ENCODE measurements around the gene TPRA1. TPM values are rescaled to one million over a fixed set of nuclear protein-coding genes. Genes with fewer than 3 reads are reported as not detected.

TPRA1 gene
- total RNA-seq, 1 donor from 2014 or later = 24.6 TPM

DNA sequence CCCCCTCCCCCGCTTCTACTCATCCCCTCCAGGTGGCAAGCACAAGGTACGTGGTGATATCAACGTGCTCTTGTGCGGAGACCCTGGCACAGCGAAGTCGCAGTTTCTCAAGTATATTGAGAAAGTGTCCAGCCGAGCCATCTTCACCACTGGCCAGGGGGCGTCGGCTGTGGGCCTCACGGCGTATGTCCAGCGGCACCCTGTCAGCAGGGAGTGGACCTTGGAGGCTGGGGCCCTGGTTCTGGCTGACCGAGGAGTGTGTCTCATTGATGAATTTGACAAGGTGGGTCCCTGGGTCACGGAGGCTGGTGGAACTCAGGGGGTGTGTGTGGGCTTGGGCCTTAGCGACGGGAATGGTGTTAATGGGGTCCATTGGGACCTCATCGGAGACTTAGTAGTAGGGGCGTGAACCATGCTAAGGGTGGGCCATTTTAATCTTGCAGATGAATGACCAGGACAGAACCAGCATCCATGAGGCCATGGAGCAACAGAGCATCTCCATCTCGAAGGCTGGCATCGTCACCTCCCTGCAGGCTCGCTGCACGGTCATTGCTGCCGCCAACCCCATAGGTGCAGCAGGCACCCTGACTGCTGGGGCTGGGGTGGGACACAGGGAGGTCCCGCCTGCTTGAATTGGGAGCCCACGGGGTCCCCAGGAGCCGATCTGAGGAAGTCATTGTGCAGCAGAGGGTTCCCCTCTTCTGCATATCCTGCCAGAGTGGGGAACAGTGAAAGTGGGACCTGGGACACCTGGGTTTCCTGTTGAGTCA is 26.5 kb upstream of the TPRA1 start:
- no peak overlapping the region for H3K9ac ChIP-seq (ENCODE audit: low read length)
- no peaks in the 10 kb centered on the region for H3K9me3 Mint-ChIP-seq (ENCODE audit: unreplicated experiment)
- no peak for FAIRE-seq
- peaks cover 24% of the 10 kb centered on the region for H3K4me1 ChIP-seq (ENCODE audit: insufficient read depth, low read length)
- H3K36me3 ChIP-seq (ENCODE audit: insufficient read depth, low read length) = peaks cover 11% of the 10 kb centered on the region
- no peak overlapping the region for H3K4me3 ChIP-seq (ENCODE audit: insufficient read depth, low read depth, low read length)
- no peak overlapping the region for H2AFZ ChIP-seq (ENCODE audit: low read depth, low read length)
- no peak overlapping the region for H3K27ac Mint-ChIP-seq (ENCODE audit: unreplicated experiment)
- H3K9me3 ChIP-seq (ENCODE audit: insufficient read depth, low read depth, low read length) = no peaks in the 10 kb centered on the region
- no peaks in the 10 kb centered on the region for H4K20me1 ChIP-seq (ENCODE audit: insufficient read depth, low read length)
- peaks cover 13% of the 10 kb centered on the region for H3K36me3 Mint-ChIP-seq (ENCODE audit: low read depth, unreplicated experiment)
- no peak overlapping the region for H3K27ac ChIP-seq (ENCODE audit: low read depth, low read length)
- H3K27me3 Mint-ChIP-seq (ENCODE audit: low read depth, unreplicated experiment) = no peaks in the 10 kb centered on the region
- TF ChIP-seq, protein P1, sequence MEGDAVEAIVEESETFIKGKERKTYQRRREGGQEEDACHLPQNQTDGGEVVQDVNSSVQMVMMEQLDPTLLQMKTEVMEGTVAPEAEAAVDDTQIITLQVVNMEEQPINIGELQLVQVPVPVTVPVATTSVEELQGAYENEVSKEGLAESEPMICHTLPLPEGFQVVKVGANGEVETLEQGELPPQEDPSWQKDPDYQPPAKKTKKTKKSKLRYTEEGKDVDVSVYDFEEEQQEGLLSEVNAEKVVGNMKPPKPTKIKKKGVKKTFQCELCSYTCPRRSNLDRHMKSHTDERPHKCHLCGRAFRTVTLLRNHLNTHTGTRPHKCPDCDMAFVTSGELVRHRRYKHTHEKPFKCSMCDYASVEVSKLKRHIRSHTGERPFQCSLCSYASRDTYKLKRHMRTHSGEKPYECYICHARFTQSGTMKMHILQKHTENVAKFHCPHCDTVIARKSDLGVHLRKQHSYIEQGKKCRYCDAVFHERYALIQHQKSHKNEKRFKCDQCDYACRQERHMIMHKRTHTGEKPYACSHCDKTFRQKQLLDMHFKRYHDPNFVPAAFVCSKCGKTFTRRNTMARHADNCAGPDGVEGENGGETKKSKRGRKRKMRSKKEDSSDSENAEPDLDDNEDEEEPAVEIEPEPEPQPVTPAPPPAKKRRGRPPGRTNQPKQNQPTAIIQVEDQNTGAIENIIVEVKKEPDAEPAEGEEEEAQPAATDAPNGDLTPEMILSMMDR (IDR thresholded peaks at IDR 0.05; ENCODE audit: insufficient read depth, low read depth, low read length) = no peak
- TF ChIP-seq EZH2 (IDR thresholded peaks at IDR 0.05; ENCODE audit: insufficient read depth, low read length) = no peak
- H3K4me2 ChIP-seq (ENCODE audit: low read length) = no peak overlapping the region
- H3K4me3 Mint-ChIP-seq (ENCODE audit: unreplicated experiment) = no peak overlapping the region
- peaks cover 27% of the 10 kb centered on the region for H3K4me1 Mint-ChIP-seq (ENCODE audit: low read depth, unreplicated experiment)
- H3K79me2 ChIP-seq (ENCODE audit: insufficient read depth, low read length) = no peaks in the 10 kb centered on the region
- H3K27me3 ChIP-seq (ENCODE audit: insufficient read depth, low read length) = no peaks in the 10 kb centered on the region
- no peak for DNase-seq (ENCODE audit: low read depth)

DNA sequence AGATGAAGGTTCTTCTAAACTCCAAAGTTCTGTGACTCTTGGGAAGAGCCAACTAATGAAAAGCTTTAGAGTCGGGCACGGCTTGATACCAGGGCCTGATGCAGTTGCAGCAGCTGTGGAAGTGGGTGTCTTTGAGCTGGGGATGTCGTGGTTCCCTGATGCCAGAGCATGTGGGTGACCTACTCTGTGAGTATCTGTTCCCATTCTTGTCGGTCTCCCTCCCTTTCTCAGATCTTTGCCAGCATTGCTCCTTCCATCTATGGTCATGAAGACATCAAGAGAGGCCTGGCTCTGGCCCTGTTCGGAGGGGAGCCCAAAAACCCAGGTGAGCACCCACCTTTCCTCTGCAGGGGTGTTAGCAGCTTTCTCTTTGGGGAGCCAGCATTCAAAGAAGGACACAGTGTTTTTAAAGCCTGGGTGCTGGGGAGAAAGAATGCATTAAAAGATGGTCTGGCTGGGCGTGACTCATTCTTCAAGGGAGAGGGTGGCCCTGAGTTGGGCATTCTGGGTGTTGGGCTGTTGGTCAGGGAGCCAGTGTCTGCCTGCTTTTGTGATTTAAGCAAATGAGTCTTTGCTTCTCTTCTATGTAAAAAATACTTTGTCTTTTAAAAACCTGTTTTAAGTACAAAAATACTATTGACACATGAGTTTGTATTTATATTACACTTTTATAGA is 25.2 kb upstream of the TPRA1 start:
- H2AFZ ChIP-seq (ENCODE audit: low read depth, low read length) = no peak overlapping the region
- H3K9me3 Mint-ChIP-seq (ENCODE audit: unreplicated experiment) = no peaks in the 10 kb centered on the region
- H3K27me3 Mint-ChIP-seq (ENCODE audit: low read depth, unreplicated experiment) = no peaks in the 10 kb centered on the region
- no peaks in the 10 kb centered on the region for H3K27me3 ChIP-seq (ENCODE audit: insufficient read depth, low read length)
- peaks cover 3% of the 10 kb centered on the region for H3K36me3 ChIP-seq (ENCODE audit: insufficient read depth, low read length)
- no peak overlapping the region for H3K27ac Mint-ChIP-seq (ENCODE audit: unreplicated experiment)
- peaks cover 25% of the 10 kb centered on the region for H3K4me1 ChIP-seq (ENCODE audit: insufficient read depth, low read length)
- no peaks in the 10 kb centered on the region for H3K79me2 ChIP-seq (ENCODE audit: insufficient read depth, low read length)
- peaks cover 29% of the 10 kb centered on the region for H3K4me1 Mint-ChIP-seq (ENCODE audit: low read depth, unreplicated experiment)
- no peaks in the 10 kb centered on the region for H4K20me1 ChIP-seq (ENCODE audit: insufficient read depth, low read length)
- H3K27ac ChIP-seq (ENCODE audit: low read depth, low read length) = no peak overlapping the region
- no peak for TF ChIP-seq EZH2 (IDR thresholded peaks at IDR 0.05; ENCODE audit: insufficient read depth, low read length)
- TF ChIP-seq, protein P1 (IDR thresholded peaks at IDR 0.05; ENCODE audit: insufficient read depth, low read depth, low read length) = no peak
- H3K4me2 ChIP-seq (ENCODE audit: low read length) = no peak overlapping the region
- FAIRE-seq = no peak
- no peaks in the 10 kb centered on the region for H3K9me3 ChIP-seq (ENCODE audit: insufficient read depth, low read depth, low read length)
- H3K4me3 ChIP-seq (ENCODE audit: insufficient read depth, low read depth, low read length) = no peak overlapping the region
- no peak overlapping the region for H3K4me3 Mint-ChIP-seq (ENCODE audit: unreplicated experiment)
- peaks cover 7% of the 10 kb centered on the region for H3K36me3 Mint-ChIP-seq (ENCODE audit: low read depth, unreplicated experiment)
- no peak overlapping the region for H3K9ac ChIP-seq (ENCODE audit: low read length)
- DNase-seq (ENCODE audit: low read depth) = no peak

All from astrocyte (in vitro differentiated cells and primary cell).